ENCODE results near the gene IL15RA.
"Not testable (repeated sequence)": the region's sequence is repeated elsewhere in the genome, so short reads cannot be mapped to it uniquely, and the experiment has no call there.

The IL15RA gene

DNA sequence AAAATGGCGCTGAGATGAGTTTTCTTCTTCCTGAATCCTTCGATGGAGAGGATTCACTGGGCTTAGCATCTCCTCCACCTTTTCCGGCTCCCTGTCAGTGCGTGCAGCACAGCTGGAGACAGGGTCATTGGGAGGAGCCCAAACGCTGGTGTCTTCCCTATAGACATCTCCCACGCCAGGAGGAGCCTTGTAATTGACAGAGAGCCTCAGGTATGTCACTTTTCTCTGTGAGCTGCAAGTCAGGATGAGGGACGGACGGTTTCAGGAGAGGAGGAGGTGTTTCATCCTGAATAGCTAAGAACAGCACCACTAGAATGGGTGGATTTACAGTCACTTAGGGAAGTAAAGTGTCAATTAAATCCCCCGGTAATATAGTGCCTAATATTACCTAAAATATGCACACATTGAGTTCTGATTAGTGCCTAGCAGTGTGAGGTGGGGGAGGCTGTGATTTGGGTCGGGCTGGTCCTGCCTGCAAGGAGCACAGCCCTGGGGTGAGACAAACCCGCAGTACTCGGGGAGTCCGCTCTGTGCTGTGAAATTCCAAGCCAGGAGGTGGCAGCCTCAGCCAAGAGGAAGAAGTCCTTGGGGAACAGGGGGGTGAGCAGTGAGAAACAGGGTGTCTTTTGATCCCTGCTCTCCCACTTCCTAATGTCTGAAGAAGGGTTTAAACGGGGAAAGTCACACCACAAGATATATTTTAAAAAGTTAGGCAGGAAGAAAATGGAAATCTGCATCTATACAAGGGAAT, 28.2 kb downstream of the IL15RA start:
- no peak for DNase-seq

DNA sequence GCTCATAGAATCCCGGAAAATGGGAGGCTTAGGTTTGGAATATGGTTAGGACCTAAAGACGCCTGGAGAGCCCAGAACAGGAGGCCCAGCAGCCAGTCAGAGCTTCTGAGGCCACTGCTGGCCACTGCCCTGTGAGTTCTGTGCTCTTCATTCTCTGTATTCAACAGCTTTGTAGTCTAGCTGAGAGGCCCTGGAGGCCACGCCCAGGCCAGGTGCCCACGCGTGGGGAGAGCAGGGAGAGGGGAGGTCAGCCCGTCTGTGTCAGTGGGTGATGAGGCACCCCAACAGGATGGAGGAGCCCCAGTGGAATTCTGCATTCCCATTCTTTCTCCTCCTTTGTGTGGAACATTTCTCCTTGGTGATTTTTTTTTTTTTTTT, 29.1 kb downstream of the IL15RA start:
- no peak for DNase-seq

DNA sequence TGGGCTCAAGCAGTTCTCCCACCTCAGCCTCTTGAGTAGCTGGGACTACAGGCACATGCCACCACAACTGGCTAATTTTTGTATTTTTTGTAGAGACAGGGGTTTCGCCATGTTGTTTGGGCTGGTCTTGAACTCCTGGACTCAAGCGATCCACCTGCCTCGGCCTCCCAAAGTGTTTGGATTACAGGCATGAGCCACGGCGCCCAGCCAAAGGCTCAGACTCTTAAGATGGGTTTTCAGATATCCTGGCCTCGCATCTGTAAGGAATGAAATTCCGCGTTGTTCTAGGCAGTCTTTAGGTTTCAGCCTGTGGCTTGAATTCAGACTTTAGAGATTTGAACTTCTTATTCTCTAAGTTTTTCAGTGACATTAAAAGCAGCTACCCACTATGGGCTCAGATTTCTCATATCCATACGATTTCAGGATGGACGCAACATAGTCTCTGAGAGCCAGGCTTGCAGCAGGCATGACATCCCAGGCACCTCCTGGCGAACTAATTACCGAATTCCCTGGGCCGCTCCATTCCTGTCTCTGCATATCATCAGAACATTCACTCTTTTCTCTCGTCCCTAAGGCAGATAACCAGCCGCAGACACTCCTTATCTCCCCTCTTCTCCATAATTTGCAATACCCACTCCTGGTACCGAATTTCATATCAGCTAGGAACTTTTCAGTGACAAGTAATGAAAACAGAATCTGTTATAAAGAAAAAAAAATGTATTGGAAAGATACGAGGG, 29.7 kb downstream of the IL15RA start:
- no peak for DNase-seq

DNA sequence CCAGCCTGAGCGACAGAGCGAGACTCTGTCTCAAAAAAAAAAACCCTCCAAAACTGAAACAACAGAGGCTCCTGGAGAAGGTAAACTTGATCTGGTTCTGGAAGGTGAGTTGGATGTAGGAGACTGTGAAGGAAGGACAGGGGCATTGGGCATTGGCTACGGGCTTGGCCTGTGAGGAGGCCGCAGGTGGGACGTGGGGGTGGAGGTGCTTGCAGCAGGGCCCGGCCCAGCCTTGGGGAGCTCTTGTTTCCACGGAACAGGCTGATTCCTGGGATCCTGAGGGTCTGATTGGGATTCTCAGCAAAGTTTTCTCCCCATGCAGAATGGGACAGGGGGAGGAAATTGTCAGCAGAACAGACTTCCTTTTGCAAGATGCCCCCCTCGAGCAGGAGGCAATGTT, 30.6 kb downstream of the IL15RA start:
- no peak for DNase-seq

DNA sequence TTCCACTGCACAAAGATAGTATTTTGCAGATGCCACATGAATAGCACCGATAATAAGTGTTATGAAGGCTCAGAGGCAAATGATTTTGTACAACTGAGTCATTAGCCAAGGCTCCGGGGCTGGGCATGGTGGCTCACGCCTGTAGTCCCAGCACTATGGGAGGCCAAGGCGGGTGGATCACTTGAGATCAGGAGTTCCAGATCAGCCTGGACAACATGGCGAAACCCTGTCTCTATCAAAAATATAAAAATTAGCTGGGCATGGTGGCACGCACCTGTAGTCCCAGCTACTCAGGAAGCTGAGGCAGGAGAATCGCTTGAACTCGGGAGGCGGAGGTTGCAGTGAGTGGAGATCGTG, 30.9 kb downstream of the IL15RA start:
- not testable (repeated sequence) for DNase-seq

DNA sequence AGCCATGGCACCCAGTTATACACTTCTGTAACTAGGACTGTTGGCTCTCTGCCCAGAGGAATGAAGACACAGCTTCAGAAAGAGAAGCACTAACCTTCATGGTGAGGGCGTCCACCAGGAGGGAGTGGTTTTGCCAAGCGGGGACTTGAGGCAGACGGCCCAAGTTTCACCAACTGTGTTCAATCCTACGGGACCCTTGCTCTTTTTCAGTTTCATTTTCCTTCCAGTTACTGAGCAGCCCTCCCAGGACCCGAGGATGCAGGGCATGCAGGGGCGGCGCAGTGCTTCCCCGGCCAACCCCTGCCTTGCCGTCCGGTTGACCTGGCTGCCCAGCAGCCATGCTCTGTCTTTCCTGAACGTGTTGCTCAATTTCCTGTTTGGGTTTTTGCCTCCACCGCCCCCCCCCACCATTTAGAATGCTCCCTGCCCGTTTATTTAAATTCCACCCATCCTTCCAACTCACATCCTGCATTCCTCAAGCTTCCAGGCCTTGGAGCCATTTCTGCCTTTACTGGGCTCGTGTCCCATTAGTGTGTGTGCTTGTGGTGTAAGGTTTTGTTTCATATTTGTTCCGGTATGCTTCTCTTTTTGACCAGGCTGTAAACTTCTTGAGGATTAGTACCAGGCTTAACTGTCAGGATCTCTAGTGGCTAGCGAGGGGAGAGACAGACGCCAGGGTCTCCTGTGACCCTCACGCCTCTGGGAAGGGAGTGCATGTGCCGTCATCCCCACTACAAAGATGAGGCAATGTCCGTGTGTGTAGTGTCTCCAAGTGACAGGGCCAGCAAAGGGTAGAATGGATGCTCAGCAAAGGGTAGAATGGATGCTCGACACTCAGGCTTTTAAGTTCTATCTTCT, 31.6 kb downstream of the IL15RA start:
- DNase-seq: no peak

DNA sequence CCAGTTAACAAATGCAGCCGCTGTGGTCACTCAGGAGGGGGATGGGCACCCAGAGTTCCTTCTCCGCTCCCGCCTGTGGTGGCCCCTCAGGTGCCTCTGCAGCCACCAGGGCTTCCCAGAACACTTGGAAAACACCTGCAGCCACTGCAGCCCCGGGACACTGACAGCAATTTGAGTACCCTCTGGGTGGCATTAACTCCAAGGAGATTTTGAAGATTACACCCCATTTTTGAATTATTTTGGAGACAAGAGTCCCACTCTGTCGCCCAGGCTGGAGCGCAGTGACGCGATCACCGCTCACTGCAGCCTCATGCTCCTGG, 32.2 kb downstream of the IL15RA start:
- no peak for DNase-seq

DNA sequence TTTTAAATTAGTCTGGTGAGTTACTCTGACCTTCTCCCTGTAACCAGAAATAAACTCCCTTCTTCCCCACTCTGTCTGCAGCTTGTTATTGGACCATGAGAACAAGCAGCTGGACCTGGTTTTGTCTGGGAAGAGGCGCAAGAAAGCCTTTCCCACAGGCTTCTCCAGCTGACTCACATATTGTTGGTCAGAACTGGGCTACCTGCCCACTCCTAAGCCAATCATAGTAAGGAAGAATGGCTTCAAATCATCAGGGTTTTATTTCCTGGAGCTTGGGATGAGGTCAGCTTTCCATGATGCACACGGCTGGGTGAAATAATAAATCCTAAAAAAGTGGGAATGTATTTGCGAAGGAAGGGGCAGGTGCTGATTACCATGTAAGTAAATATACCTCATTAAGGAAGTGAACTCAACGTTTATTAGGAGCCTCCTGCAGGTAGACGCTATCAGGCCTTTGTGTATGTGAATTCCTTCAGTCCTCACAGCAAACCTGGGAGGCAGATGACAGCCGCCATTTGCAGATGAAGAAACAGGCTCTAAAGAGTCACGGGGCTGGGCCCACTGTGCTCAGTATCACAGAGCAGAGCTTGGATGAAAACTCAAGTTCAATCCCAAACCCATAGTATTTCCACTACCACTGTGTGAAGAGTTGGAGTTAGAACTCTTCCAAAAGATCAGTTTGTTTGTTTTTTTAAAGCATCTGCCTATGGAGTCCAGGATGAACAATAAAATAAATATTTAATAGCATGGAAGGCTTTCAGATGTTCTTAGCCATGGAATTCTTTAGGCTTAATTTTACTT, 32.8 kb downstream of the IL15RA start:
- DNase-seq: no peak

DNA sequence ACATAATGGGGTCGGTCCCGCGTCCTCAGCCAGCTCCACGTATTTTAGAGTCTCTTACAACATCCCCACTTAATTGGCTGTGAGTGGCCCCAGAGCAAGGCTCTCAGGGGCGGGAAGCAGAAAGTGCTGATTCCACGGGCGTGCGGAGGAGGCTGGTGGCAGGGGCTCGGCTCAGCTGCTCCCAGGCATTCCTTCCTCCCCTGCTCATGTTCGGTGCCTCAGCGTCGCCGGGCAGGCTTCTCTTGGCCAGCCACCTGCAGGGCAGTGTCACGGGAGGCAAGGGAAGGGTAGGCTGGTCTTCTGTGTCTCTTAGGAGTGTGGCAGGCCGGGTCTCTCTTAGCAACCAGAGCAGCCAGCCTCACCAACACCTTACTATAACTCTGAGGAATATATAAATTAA, 33.8 kb downstream of the IL15RA start:
- no peak for DNase-seq

DNA sequence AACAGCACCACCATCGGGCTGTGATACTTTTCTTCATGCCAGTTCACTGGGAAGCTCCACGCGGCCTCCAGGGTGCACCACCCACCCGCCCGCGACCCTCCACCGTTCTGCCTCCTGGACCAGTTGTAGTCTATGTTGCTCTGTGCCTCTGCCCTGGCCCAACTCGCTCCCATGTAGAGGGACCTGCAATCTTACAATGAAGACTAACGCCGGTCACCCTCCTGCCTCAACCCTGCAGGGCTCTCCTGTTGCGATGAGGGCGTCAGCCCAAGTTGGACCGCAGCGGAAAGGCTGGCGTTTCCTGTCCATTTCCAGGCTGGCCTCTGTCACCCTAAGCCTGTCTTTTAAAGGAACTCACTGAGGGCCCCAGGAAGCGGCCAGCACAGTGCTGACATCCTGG, 34.9 kb downstream of the IL15RA start:
- no peak for DNase-seq

DNA sequence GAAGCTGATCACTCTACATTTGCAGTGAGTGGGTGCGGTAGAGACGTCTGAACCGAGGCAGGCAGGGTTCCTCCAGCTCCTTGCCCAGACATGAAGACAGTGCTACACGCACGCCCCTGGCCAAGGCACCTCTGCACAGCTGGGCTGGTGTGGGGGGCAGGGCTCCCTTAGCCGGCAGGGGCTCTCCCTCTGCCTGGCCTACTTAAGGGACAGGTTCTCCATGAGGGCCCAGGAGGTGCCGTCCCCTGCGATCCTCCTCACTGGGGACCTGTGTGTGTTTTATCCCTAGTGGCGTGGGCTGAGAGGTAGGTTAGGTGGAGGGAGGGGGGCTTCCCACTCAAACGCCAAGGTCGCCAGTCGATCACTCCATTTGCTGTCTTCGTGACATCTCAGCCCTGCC, 35.3 kb downstream of the IL15RA start:
- DNase-seq: no peak

DNA sequence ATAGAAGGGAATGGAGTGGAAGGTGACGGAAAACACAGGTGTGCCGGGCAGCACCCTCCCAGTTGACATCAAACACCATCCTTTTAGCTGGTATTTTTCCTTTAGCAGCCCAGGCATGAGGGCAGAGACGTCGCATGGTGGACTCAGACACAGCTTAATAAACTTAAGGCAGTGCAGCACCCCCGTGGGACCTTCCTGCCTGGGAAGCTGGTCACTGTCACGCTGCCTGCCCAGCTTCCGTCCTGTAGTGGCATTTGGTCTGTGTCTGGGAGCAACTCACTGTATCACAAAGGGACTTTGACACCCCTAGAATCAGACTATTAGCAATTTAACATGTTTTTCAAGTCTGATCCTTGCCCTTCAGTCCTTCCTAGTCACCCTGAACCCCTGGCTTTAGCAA, 35.8 kb downstream of the IL15RA start:
- DNase-seq: no peak

DNA sequence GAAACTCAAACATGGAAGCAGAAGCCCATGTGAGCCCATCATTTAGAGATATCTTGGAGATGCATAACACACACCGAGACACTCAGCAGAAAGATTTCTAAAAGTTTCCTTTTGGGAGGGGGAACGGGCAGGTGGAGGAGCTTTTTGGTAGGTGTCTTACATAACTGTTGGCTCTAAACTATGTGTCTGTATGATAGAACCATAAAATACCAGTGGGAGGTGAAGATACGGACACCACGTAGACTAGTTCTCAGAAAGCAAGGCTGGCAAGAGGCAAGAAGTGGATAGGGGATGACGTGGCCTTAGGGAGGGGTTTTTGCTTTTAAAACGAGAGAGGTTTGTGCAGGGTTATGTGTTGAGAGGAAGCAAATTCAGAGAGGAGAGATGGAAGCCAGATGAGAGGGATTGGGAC, 36.5 kb downstream of the IL15RA start:
- no peak for DNase-seq

DNA sequence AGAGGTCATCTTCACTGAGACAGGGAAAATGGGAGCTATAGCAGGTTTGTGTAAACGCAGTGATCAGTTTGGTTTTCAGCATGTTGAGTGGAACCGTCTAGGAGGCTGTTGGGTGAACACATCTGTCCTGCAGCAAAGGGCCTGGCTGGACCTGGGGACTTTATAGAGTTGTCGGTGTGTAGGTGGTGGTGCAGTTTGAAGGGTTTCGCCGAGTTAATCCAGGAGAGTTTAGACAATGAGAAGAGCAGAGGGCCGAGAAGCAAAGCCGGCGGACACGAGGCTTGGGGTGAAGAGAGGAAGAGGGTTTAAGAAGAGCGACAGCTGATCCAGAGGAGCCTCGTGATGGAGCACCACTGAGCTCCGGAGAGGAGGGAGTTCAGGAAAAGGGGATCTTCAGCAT, 39.1 kb downstream of the IL15RA start:
- no peak for DNase-seq

DNA sequence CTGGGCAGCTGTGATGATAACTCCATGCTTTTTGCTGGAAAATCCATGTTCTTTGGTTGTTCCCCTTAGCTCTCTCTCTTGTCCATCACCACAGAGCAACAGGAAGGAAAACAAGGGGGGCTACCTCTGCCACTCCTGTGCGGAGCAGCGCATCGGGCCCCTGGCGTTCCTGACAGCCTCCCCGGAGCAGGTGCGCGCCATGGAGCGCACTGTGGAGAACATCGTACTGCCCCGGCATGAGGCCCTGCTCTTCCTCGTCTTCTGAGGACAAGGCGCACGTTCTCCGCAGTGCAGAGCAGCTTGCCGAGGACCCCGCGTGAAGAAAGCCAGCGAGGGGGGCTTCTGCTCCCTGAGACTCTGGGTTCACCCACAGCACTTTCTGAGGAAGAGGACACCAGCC, 40.3 kb downstream of the IL15RA start:
- DNase-seq: no peak

DNA sequence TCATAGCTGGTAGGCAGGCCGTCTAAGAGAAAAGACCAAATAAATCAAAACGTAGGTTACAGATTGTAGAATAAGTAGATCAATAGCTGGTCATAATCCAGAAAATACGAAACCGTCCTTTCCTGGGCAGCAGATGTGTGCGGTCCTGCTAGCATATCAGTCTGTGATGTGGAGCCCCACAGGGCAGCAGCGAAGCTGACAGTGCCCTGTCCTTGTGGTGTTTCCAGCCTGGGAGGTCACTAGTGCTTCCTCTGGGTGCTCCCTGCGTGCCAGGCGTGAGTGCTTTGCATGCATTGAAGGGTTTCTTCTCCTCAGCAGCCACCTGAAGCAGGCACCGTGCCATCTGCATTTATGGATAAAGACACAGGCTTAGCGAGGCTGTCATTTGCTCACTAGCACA, 41.7 kb downstream of the IL15RA start:
- no peak for DNase-seq

DNA sequence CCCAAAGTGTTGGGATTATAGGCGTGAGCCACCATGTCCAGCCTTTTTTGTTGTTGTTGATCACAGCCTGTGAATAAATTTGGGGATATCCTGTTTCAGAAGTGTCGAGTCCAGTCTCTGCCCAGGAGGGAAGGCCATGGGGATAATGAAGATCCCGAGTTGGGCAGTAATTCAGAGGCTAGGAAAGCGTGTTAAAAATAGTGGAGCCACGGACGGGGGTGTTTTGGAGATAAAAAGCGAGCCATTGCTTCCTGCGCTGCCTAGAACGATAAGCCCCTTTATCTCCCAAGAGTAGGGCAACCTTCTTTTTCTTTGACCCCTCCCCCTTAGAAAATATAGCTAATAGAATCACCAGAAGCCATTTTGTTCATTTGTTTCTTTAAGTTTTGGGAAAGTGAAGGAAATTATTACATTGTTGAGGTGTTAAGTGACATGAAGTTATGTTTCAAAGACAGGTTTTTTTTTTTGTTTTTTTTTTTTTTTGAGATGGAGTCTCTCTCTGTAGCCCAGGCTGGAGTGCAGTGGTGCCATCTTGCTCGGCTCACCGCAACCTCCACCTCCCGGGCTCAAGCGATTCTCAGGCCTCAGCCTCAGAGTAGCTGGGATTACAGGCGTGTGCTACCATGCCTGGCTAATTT, 43.3 kb downstream of the IL15RA start:
- DNase-seq: no peak

DNA sequence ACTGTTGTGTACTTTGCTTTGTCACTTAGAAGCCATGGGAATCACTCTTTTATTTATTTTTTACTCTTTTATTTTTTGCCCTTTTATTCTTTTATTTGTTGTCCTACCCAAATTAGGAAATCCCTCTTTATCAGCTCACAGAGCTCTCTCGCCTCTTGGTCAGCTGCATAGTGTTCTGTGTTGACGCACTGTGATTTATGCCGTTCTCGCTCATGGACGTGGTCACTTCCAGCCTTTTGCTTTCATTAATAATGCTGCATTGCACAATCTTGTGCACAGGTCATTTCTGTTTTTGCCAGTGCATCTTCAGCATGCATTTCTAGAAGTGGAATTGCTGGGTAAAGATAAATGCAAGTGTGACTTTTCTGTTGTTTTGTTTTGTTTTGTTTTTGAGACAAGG, 45.0 kb downstream of the IL15RA start:
- DNase-seq: no peak

DNA sequence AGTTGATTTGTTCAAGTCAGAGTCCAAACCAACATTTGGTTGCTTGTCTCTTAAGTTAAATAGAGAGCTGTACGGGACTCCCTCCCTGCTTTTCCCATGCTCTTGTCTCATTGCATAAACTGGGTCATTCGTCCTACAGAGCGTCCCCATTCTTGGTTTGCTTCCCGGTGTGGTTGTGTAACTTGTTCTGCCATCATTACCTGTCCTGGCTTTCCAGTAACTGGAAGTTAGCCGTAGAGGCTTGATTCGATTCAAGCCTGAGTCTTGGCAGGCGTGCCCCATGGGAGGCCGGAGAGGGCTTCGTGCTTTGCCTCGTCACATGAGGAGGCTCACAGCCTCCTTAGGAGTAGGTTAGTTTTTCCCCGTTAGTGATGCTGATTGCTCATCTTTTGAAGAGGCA, 47.1 kb downstream of the IL15RA start:
- DNase-seq: no peak

DNA sequence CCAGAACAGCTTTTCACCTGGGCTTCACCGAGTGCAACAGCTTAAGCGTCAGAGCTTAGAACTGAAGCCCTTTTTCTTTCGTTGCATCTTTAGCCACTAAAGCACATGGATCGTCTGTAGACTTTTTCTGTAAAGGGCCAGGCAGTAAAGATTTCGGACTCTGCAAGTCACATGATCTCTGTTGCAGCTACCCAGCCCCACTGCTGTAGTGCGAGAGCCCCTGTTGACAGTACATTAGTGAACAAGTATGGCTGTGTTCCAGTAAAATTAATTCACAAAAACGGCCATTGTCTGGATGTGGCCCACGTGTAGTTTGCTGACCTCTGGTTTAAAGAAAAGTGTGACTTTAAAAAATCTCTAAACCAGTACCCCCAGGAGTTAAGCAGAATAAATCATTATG, 47.9 kb downstream of the IL15RA start:
- DNase-seq: no peak

DNA sequence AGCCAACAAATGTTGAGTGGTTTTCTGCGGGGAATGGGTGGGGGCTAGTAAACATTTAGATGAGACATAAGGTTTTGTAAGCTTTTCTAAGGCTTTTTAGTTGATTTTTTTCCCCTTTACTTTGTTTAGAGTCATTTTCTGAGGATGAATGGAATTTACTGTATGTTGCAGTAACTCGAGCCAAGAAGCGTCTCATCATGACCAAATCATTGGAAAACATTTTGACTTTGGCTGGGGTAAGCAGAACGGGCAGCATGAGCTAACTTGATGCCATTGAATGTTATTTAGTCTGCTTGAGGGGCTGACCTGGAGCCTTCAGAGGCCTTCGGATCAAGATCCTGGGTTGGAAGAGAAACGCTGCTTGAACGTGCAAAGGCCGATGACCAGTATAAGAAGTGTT, 50.0 kb downstream of the IL15RA start:
- no peak for DNase-seq

DNA sequence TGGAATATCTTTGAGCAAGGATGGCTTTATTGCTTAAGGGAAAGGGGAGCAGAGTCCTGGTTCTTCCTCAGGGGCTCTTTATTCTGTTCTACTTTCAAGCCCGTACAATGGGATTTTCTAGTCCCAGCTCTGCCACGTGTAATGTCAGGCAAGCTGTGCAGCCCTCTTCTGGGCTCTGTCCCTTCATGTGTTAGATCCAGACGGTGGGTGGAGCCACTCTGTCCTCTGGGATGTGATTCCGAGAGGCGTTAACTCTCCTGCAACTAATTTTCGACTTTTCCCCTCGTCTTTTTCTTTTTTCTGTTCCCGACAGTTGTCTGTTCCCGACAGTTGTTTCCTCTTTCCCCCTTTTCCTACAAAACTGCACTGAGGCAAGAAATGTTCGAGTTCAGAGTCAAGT, 52.5 kb downstream of the IL15RA start:
- no peak for DNase-seq

DNA sequence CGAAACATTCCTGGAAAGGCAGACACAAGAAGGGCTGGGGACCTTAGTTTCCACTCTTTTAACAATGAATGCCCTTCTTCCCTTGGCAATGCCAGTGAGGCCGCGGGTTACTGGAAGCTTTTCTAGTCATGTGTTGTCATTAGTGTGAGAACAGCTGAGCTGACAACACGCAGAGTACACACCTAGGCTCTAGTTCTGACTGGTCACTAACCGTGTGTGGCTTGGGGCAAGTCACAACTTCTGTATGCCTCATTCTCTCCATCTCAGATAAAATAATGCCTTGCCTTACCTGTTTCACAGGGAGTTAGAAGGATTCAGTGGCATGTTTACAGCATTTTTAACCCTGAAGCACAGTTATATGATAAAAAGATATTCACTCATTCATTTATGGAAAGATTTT, 55.6 kb downstream of the IL15RA start:
- no peak for DNase-seq
